Right lobe of liver (tissue), 4 donors: Measurements from ENCODE around the gene TCF12.

Source experiments
- POLR2A ChIP-seq: fragments of 450-650 bp; IDR thresholded peaks from one replicate; pipeline ENCODE4 v1.6.1; 2017; ENCODE audit warnings: antibody characterized with exemption, mild to moderate bottlenecking
- TF ChIP-seq, protein P1 (sequence below), 4 donors: fragments of 200-600 bp in 3 of 4; fragments of 450-650 bp in 1 of 4; IDR thresholded peaks; one replicate each; pipeline versions ENCODE4 v1.5.1 to v1.8.0; 2016 to 2022; ENCODE audit warnings: antibody characterized with exemption in 4 of 4, mild to moderate bottlenecking in 2 of 4
- donor health status: DM: no; HTN: no; CAD: no.
- donor health status: DM: no; HTN: no; CAD: no.
- donor health status: DM: no; HTN: yes; CAD: no.

DNA sequence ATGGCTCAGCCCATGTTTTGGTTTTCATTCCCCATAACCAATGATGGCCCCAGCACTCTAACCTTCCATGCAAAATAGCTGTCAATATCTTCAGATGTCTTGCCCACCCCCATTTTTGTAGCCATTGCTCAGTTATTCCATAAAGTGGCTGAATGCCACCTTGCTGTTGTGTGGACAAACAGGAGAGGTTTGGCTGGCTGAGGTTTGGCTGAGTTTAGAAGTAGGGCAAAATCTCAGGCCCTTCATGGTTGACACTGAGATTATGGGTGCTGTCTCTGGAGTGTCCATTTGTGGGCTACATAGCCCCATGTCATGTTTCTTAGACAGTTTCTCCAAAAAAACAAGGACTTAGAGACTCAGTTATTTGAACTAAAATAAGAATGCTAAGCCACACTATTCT is 96.9 kb downstream of the TCF12 start:
- TF ChIP-seq, protein P1, sequence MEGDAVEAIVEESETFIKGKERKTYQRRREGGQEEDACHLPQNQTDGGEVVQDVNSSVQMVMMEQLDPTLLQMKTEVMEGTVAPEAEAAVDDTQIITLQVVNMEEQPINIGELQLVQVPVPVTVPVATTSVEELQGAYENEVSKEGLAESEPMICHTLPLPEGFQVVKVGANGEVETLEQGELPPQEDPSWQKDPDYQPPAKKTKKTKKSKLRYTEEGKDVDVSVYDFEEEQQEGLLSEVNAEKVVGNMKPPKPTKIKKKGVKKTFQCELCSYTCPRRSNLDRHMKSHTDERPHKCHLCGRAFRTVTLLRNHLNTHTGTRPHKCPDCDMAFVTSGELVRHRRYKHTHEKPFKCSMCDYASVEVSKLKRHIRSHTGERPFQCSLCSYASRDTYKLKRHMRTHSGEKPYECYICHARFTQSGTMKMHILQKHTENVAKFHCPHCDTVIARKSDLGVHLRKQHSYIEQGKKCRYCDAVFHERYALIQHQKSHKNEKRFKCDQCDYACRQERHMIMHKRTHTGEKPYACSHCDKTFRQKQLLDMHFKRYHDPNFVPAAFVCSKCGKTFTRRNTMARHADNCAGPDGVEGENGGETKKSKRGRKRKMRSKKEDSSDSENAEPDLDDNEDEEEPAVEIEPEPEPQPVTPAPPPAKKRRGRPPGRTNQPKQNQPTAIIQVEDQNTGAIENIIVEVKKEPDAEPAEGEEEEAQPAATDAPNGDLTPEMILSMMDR (IDR thresholded peaks at IDR 0.05), result no peak
- TF ChIP-seq POLR2A, result no peak
